Cortex of kidney (tissue), 1 donor: ENCODE results near the gene PTCRA.
A peak's percentile ranks its signal among the peaks of the same experiment; 100 is the strongest.

Source experiments
- DNase-seq: peaks from one replicate; lab custom pipeline; 2025; lab: John Stamatoyannopoulos, UW

PTCRA gene

DNA sequence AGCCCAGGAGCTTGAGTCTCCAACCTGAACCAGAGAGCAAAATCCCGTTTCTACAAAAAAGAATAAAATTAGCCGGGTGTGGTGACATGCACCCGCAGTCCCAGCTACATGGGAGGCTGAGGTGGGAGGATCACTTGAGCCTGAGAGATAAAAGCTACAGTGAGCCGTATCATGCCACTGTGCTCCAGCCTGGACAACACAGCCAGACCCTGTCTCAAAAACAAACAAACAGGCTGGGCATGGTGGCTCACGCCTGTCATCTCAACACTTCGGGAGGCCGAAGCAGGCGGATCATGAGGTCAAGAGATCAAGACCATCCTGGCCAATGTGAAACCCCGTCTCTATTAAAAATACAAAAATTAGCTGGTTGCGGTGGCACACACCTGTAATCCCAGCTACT is 11.4 kb upstream of the PTCRA start:
- no peak for DNase-seq

GRCh38 chr6:42907336-42907735 is 8.5 kb upstream of the PTCRA start:
- DNase-seq, result no peak

DNA sequence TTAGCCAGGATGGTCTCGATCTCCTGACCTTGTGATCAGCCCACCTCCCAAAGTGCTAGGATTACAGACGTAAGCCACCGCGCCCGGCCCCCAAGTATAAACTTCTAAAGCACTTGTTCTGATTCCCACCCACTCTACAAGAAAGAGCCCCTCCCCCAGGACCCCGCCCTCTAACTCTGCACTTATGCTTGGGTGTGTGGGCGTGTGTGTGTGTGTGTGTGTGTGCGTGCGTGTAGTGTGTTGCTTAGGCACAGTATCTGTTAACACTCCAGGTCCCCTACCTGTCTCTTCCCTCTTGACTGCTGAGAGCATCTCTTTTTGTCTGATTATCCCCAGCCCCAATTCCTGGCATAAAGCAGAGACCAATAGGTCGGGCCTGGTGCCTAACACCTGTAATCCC is 6.0 kb upstream of the PTCRA start:
- DNase-seq, result no peak

GRCh38 chr6:42911171-42912021 is 4.5 kb upstream of the PTCRA start:
- DNase-seq, result no peak

- no peak for DNase-seq
These were observed 1.3 kb upstream of the PTCRA start for GRCh38 chr6:42914546-42914945.

- no peak for DNase-seq
These were observed 435 bp downstream of the PTCRA start for GRCh38 chr6:42916288-42916687.

- no peak for DNase-seq
These were observed 5.9 kb downstream of the PTCRA start for GRCh38 chr6:42921801-42922200.

GRCh38 chr6:42923666-42924065 is 7.8 kb downstream of the PTCRA start:
- no peak for DNase-seq

DNA sequence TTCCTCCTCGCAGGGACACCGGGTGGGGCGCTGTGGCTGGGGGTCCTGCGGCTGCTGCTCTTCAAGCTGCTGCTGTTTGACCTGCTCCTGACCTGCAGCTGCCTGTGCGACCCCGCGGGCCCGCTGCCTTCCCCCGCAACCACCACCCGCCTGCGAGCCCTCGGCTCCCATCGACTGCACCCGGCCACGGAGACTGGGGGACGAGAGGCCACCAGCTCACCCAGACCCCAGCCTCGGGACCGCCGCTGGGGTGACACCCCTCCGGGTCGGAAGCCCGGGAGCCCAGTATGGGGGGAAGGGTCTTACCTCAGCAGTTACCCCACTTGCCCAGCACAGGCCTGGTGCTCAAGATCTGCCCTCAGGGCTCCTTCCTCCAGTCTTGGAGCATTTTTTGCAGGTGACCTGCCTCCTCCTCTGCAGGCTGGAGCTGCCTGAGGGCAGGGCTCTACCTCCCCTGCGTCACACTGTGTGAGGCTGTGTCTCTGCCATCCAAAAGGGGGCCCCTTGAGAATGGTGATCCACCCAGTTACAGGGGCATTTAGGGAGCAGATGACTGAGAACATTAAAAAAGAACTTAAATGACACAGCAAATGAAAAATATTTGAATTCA is 9.5 kb downstream of the PTCRA start:
- DNase-seq, result no peak

GRCh38 chr6:42928986-42929820 is 13.3 kb downstream of the PTCRA start, which contains the start of gene CNPY3:
Gene CNPY3 (plus strand): TSS chr6:42929480. CDS start chr6:42929571, 91 bp downstream.
- peak; percentile 32 for DNase-seq

DNA sequence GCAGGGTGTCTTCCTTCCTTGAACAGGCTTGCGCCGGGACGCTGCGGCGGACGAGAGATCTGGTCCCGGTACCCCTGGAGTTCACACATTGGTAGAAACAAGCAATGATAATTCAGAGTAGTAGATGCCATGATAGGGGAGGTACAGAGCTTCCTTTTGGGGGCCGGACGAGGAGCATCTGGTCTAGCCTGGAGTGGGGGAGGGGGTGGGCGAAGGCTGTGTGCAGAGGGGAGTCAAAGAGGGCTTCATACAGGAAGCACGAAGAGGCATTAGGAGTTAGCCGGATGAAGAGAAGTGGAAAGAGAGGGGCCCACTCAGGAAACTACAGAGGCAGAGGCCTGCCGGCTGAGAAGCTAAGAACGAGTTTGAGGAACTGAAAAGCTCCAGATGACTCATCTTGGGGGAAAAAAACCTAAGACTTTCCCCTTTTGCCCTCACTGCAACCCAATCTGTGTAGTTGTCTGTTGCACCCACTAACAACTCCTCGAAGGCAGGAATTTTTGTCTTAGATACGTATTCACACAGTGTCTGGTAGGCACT is 14.0 kb downstream of the PTCRA start:
- no peak for DNase-seq

- no peak for DNase-seq
These were observed 16.6 kb downstream of the PTCRA start for GRCh38 chr6:42932412-42932811.

GRCh38 chr6:42933205-42933604 is 17.4 kb downstream of the PTCRA start:
- DNase-seq, result no peak

- DNase-seq, result no peak
These were observed 19.5 kb downstream of the PTCRA start for GRCh38 chr6:42935322-42935721.

DNA sequence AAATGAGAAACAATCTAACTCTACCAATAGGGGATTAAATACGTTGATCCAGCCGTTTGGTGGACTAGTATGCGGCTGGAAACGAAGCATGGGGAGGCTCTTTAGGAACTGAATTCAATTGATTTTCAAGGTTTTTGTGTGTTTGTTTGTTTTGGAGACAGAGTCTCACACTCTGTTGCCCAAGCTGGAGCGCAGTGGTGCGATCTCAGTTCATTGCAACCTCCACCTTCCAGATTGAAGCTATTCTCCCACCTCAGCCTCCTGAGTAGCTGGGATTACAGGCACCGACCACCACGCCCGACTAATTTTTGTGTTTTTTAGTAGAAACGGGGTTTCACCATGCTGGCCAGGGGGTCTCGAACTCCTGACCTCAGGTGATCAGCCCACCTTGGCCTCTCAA is 20.5 kb downstream of the PTCRA start:
- no peak for DNase-seq

- no peak for DNase-seq
These were observed 21.9 kb downstream of the PTCRA start for GRCh38 chr6:42937548-42938427.

DNA sequence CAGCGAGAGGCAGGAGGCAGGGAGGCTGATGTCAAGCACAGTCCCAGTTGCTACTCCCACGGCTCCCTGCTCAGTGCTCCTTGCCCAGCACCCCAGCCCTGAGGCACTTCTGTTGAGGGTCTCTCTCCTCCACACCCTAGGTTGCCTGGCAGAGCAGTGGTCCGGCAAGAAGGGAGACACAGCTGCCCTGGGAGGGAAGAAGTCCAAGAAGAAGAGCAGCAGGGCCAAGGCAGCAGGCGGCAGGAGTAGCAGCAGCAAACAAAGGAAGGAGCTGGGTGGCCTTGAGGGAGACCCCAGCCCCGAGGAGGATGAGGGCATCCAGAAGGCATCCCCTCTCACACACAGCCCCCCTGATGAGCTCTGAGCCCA is 22.6 kb downstream of the PTCRA start:
- no peak for DNase-seq

DNA sequence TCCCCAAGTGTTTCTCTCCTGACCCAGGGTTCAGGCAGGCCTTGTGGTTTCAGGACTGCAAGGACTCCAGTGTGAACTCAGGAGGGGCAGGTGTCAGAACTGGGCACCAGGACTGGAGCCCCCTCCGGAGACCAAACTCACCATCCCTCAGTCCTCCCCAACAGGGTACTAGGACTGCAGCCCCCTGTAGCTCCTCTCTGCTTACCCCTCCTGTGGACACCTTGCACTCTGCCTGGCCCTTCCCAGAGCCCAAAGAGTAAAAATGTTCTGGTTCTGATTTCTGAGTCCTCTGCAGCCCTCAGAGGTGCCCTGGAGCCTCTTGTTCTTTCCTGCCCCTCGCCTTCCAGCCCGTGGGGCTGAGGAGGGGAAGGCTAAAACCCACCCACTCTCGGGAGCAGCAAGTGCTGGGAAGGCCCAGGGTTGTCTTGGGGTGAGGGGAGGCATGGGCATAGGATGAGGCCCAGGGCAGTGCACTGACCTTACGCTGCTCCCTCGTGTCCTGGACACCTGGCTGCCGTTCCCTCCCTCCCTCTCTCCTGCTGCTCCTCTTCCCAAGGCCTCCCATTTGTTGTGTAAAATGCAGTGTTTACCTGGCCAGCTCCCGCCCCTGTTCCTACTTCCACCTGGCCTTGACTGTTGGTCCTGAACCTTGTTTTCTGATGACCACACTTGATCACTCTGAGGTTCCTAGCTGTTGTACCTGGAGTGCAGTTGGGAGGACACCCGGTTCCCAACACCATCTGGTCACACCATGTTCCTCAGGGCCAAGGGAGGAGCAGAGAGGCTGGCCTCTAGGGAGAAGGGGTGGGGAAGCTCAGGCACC is 23.3 kb downstream of the PTCRA start:
- DNase-seq, result no peak

DNA sequence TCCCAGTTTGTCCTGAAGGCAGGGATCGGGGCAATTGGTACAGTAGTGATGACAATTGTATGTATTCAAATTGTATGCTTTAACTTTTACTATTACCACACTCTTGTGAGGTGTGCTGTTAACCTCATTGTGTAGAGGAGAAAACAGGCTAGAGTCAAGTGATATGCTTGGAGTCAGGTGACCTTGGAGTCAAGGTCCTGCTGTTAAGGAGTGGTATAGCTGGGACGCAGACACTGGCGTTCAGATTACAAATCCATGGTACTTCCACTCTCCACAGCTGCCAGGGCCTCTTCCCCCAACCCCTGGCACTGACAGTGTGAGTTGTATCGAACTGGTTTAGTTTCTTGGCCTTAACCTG is 23.9 kb downstream of the PTCRA start:
- no peak for DNase-seq

- DNase-seq, result no peak
These were observed 24.7 kb downstream of the PTCRA start for GRCh38 chr6:42940493-42941045.
